ENCODE measurements around the gene DNAJB2.

DNA sequence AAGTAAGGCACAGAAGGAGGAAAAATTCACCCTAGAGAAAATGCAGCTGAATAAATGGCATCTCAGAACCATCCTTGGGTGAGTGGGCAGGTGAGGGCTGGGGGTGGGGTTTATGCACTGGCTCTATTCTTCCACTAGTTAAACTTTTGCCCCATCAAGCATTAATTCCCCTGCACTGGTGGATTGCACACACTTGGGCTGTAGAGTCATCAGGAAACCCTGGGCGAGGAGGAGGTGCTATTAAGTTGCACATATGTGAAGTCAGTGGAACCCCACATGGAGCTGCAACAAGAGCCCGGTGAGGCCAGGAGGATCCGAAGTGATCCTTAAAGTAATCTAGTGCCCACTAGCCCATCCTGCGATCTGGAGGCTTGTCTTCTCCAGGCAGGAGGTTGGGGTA is 6.8 kb upstream of the DNAJB2 start:
- TF ChIP-seq, protein P1, sequence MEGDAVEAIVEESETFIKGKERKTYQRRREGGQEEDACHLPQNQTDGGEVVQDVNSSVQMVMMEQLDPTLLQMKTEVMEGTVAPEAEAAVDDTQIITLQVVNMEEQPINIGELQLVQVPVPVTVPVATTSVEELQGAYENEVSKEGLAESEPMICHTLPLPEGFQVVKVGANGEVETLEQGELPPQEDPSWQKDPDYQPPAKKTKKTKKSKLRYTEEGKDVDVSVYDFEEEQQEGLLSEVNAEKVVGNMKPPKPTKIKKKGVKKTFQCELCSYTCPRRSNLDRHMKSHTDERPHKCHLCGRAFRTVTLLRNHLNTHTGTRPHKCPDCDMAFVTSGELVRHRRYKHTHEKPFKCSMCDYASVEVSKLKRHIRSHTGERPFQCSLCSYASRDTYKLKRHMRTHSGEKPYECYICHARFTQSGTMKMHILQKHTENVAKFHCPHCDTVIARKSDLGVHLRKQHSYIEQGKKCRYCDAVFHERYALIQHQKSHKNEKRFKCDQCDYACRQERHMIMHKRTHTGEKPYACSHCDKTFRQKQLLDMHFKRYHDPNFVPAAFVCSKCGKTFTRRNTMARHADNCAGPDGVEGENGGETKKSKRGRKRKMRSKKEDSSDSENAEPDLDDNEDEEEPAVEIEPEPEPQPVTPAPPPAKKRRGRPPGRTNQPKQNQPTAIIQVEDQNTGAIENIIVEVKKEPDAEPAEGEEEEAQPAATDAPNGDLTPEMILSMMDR (conservative IDR thresholded peaks at IDR 0.05 in 1 of 2, IDR thresholded peaks at IDR 0.05 in 1 of 2; ENCODE audit: extremely low read depth in 1 of 2, insufficient read depth in 1 of 2, low read depth in 1 of 2, low read length in 2 of 2): no peak
- TF ChIP-seq EZH2 (IDR thresholded peaks at IDR 0.05; ENCODE audit: borderline replicate concordance, low read length): no peak
